Peyer's patch (tissue), 4 donors: ENCODE measurements around the gene IZUMO4. TPM values are rescaled to one million over a fixed set of nuclear protein-coding genes. Genes with fewer than 3 reads are reported as not detected.

Experiments
- DNase-seq, 3 donors: peaks; one replicate each; pipeline ENCODE4 v3.0.0-alpha.2; 2017 to 2019
- H3K27ac ChIP-seq, 4 donors: fragments of 200-600 bp; sonication (generic); one replicate each; pipeline ENCODE4 v1.5.1; 2016 to 2019
- H3K27me3 ChIP-seq, 2 donors: fragments of 200-600 bp; sonication (generic); one replicate each; pipeline ENCODE4 v1.5.1; 2019
- H3K36me3 ChIP-seq, 3 donors: fragments of 200-600 bp; sonication (generic); one replicate each; pipeline ENCODE4 v1.5.1; 2016 to 2019
- H3K4me1 ChIP-seq, 4 donors: fragments of 200-600 bp; sonication (generic); one replicate each; pipeline ENCODE4 v1.5.1; 2016 to 2019
- H3K4me3 ChIP-seq, 4 donors: fragments of 200-600 bp; sonication (generic); 1 replicate in 3 of 4; 2 replicates in 1 of 4; pipeline ENCODE4 v1.5.1; 2016 to 2019; ENCODE audit warnings: mild to moderate bottlenecking in 1 of 4
- H3K9me3 ChIP-seq, 4 donors: fragments of 200-600 bp; sonication (generic); one replicate each; pipeline ENCODE4 v1.5.1; 2016 to 2019; ENCODE audit warnings: mild to moderate bottlenecking in 1 of 4
- CTCF ChIP-seq, 6 experiments: fragments of 450-650 bp in 4 of 6; fragments of 200-600 bp in 2 of 6; sonication (generic) in 1 of 6; IDR thresholded peaks; one replicate each; pipeline ENCODE4 v1.5.1; 2017 to 2019; ENCODE audit warnings: antibody characterized with exemption in 6 of 6, mild to moderate bottlenecking in 3 of 6, moderate library complexity in 1 of 6
- POLR2A ChIP-seq, 2 donors: fragments of 450-650 bp; IDR thresholded peaks; one replicate each; pipeline ENCODE4 v1.5.1; 2017; ENCODE audit warnings: antibody characterized with exemption in 2 of 2, mild to moderate bottlenecking in 2 of 2, moderate library complexity in 2 of 2
- total RNA-seq, 4 donors: library from RNA; depleted of rRNA; stranded (reverse); fragments of >200 nt; gene quantifications; one replicate each; pipeline ENCODE4 v1.1.0, GENCODE V29; 2016

IZUMO4 gene
- total RNA-seq, 4 donors from 2014 or later, result 1.3 to 9.9 (median 3.8) TPM

GRCh38 chr19:2119921-2120785, 23.4 kb downstream of the IZUMO4 start:
- DNase-seq, result no peak
- H3K36me3 ChIP-seq, result peaks cover 0 to 100% (median 0%) of the 10 kb centered on the region in 3 donors
- no peak overlapping the region for H3K4me3 ChIP-seq
- H3K27me3 ChIP-seq, result no peaks in the 10 kb centered on the region
- H3K9me3 ChIP-seq, result no peaks in the 10 kb centered on the region
- H3K4me1 ChIP-seq, result no peaks in the 10 kb centered on the region
- TF ChIP-seq POLR2A (IDR thresholded peaks at IDR 0.05) (no peak), CTCF (IDR thresholded peaks at IDR 0.05) (no peak)
- no peak overlapping the region for H3K27ac ChIP-seq

- TF ChIP-seq CTCF (IDR thresholded peaks at IDR 0.05) (no peak), POLR2A (IDR thresholded peaks at IDR 0.05) (no peak)
- Histone ChIP-seq H3K4me3 (no peak overlapping the region), H3K4me1 (no peaks in the 10 kb centered on the region), H3K27ac (no peak overlapping the region), H3K36me3 (peaks cover 0 to 100% (median 0%) of the 10 kb centered on the region in 3 donors), H3K27me3 (no peaks in the 10 kb centered on the region), H3K9me3 (no peaks in the 10 kb centered on the region)
- no peak for DNase-seq
These were observed 24.1 kb downstream of the IZUMO4 start for GRCh38 chr19:2120821-2121220.

GRCh38 chr19:2121416-2122051, 24.8 kb downstream of the IZUMO4 start:
- no peak for TF ChIP-seq CTCF (IDR thresholded peaks at IDR 0.05)
- no peak for TF ChIP-seq POLR2A (IDR thresholded peaks at IDR 0.05)
- peaks cover 0 to 100% (median 0%) of the 10 kb centered on the region in 3 donors for H3K36me3 ChIP-seq

GRCh38 chr19:2122251-2122650, 25.5 kb downstream of the IZUMO4 start:
- DNase-seq, result no peak
- TF ChIP-seq CTCF (IDR thresholded peaks at IDR 0.05), result no peak
- no peak for TF ChIP-seq POLR2A (IDR thresholded peaks at IDR 0.05)
- H3K36me3 ChIP-seq, result peaks cover 0 to 100% (median 0%) of the 10 kb centered on the region in 3 donors

More at GRCh38 chr19:2121416-2122051, 24.8 kb downstream of the IZUMO4 start:
- no peaks in the 10 kb centered on the region for H3K27me3 ChIP-seq
- H3K9me3 ChIP-seq, result no peaks in the 10 kb centered on the region
- H3K27ac ChIP-seq, result no peak overlapping the region
- H3K4me1 ChIP-seq, result no peaks in the 10 kb centered on the region
- H3K4me3 ChIP-seq, result no peak overlapping the region
- DNase-seq, result no peak

GRCh38 chr19:2122982-2123381, 26.3 kb downstream of the IZUMO4 start:
- Histone ChIP-seq H3K9me3 (no peaks in the 10 kb centered on the region), H3K4me1 (no peaks in the 10 kb centered on the region), H3K36me3 (peaks cover 0 to 100% (median 0%) of the 10 kb centered on the region in 3 donors), H3K4me3 (no peak overlapping the region), H3K27me3 (no peaks in the 10 kb centered on the region), H3K27ac (no peak overlapping the region)
- no peak for DNase-seq
- no peak for TF ChIP-seq CTCF (IDR thresholded peaks at IDR 0.05)
- TF ChIP-seq POLR2A (IDR thresholded peaks at IDR 0.05), result no peak

More at GRCh38 chr19:2122251-2122650, 25.5 kb downstream of the IZUMO4 start:
- H3K4me1 ChIP-seq, result no peaks in the 10 kb centered on the region
- no peak overlapping the region for H3K4me3 ChIP-seq
- H3K9me3 ChIP-seq, result no peaks in the 10 kb centered on the region
- H3K27ac ChIP-seq, result no peak overlapping the region
- H3K27me3 ChIP-seq, result no peaks in the 10 kb centered on the region
